HEK293 (cell line): ENCODE results near the gene MRPS11.

ENCODE experiments used
- ZNF521 ChIP-seq: fragments of 450-650 bp; formaldehyde crosslinking; IDR thresholded peaks from 2 replicates; pipeline ENCODE4 v1.5.1; 2017; ENCODE audit warnings: missing biosample characterization, mild to moderate bottlenecking, missing genetic modification characterization
- ZNF768 ChIP-seq: fragments of 450-650 bp; formaldehyde crosslinking; IDR thresholded peaks from 2 replicates; pipeline ENCODE4 v1.5.1; 2018; ENCODE audit warnings: missing biosample characterization, mild to moderate bottlenecking, missing genetic modification characterization

DNA sequence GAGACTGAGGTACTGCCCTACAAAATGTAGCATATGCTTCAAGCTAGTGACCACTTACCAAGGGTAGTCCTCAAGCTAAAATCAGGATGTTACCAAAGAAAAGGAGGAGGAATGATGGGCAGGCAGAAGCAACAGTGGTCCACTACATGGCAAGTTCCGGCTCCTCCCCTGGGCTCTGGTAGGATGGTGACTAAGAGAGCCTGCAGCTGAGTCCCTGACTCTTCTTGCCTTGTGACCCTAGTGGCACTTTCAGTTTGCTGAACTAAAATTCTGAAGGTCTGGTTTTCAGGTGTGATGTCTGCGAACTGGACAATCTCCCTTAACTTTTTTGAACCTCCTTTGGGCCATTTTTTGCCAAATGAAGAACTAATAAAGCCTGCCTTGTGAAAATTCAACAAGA, 41.2 kb upstream of the MRPS11 start:
- TF ChIP-seq ZNF521 (no peak), ZNF768 (no peak)
